Measurements from ENCODE around the gene PRKCSH. TPM values are rescaled to one million over a fixed set of nuclear protein-coding genes. Genes with fewer than 3 reads are reported as not detected.

PRKCSH gene
- total and polyA plus RNA-seq, 2 donors (not counting 1 experiment from before 2014, with no cell fraction given): 259 to 402 TPM

- H3K27me3 Mint-ChIP-seq: no peaks in the 10 kb centered on the region
- Histone ChIP-seq H3K4me1 (ENCODE audit: control insufficient read depth in 2 of 2, insufficient read depth in 2 of 2, low read length in 2 of 2) (peaks cover 27 to 40% of the 10 kb centered on the region in 2 donors), H4K20me1 (ENCODE audit: control insufficient read depth, insufficient read depth, low read length, poor library complexity, severe bottlenecking) (peaks cover 19% of the 10 kb centered on the region), H3K27me3 (replicated peaks in 1 of 4; ENCODE audit: control extremely low read depth in 1 of 4, control insufficient read depth in 3 of 4, insufficient read depth in 4 of 4, low read length in 3 of 4) (no peaks in the 10 kb centered on the region), H2AFZ (ENCODE audit: insufficient read depth, low read depth, low read length, poor library complexity, severe bottlenecking) (no peak overlapping the region), H3K4me2 (replicated peaks; ENCODE audit: low read depth, low read length, poor library complexity, severe bottlenecking) (peak overlapping the region; percentile 51), H3K79me2 (ENCODE audit: control insufficient read depth, insufficient read depth, low read length) (peaks cover 33% of the 10 kb centered on the region), H3K9me3 (ENCODE audit: control extremely low read depth in 1 of 3, control insufficient read depth in 2 of 3, insufficient read depth in 1 of 3, low read length in 2 of 3) (peaks cover 0 to 2% (median 0%) of the 10 kb centered on the region in 3 donors), H3K27ac (ENCODE audit: low read length in 2 of 2) (peak overlapping the region; percentile 87 to 88), H3K36me3 (replicated peaks in 1 of 2; ENCODE audit: control extremely low read depth in 1 of 2, control insufficient read depth in 1 of 2, extremely low read depth in 1 of 2, insufficient read depth in 2 of 2, low read length in 1 of 2) (peaks cover 0 to 50% of the 10 kb centered on the region in 2 experiments), H3K4me3 (ENCODE audit: control extremely low read depth in 1 of 5, extremely low read depth in 1 of 5, insufficient read depth in 1 of 5, low read depth in 2 of 5, low read length in 4 of 5) (no peak overlapping the region), H3K9ac (ENCODE audit: low read length) (no peak overlapping the region)
- ATAC-seq (ENCODE audit: low read depth): peak; percentile 11
- peak overlapping the region; percentile 78 for H3K4me3 Mint-ChIP-seq
- DNase-seq: peak; percentile 90
- peak overlapping the region; percentile 89 for H3K27ac Mint-ChIP-seq
- POLR2A ChIA-PET: interaction anchor here (0.7 kb wide), 1 partner anchor 178 kb away, joined by 3 read pairs; no protein-coding TSS in a partner anchor
- no peak for TF ChIP-seq CTCF (IDR thresholded peaks at IDR 0.05)
- TF ChIP-seq EZH2 (IDR thresholded peaks at IDR 0.05; ENCODE audit: borderline replicate concordance, insufficient read depth, low read depth, low read length, poor library complexity, severe bottlenecking): no peak
- CTCF ChIA-PET: interaction anchor here (1.0 kb wide), 1 partner anchor 57 kb away, joined by 5 read pairs; no protein-coding TSS in a partner anchor
- H3K4me1 Mint-ChIP-seq: peaks cover 33% of the 10 kb centered on the region
- intact Hi-C loops (cut with micrococcal nuclease): loop anchor here (5.0 kb wide), 1 partner anchor 144 kb away; no protein-coding TSS in a partner anchor
- 2% methylated on average over 5 of the region's 9 CpGs for WGBS (ENCODE audit: insufficient coverage)
- no peaks in the 10 kb centered on the region for H3K9me3 Mint-ChIP-seq (ENCODE audit: insufficient read depth)
Measured at GRCh38 chr19:11437955-11438354, 2.5 kb downstream of the PRKCSH start.

- no peaks in the 10 kb centered on the region for H3K9me3 ChIP-seq (ENCODE audit: control extremely low read depth in 1 of 3, control insufficient read depth in 2 of 3, insufficient read depth in 1 of 3, low read length in 2 of 3)
- DNase-seq (no peak), ATAC-seq (ENCODE audit: low read depth) (no peak)
- peaks cover 0 to 83% of the 10 kb centered on the region in 2 experiments for H3K36me3 ChIP-seq (replicated peaks in 1 of 2; ENCODE audit: control extremely low read depth in 1 of 2, control insufficient read depth in 1 of 2, extremely low read depth in 1 of 2, insufficient read depth in 2 of 2, low read length in 1 of 2)
- H3K79me2 ChIP-seq (ENCODE audit: control insufficient read depth, insufficient read depth, low read length): peaks cover 15% of the 10 kb centered on the region
- Mint-ChIP-seq H3K27ac (no peak overlapping the region), H3K4me3 (no peak overlapping the region), H3K27me3 (no peaks in the 10 kb centered on the region), H3K4me1 (peaks cover 4% of the 10 kb centered on the region), H3K9me3 (ENCODE audit: insufficient read depth) (no peaks in the 10 kb centered on the region)
- no peaks in the 10 kb centered on the region for H3K4me1 ChIP-seq (ENCODE audit: control insufficient read depth in 2 of 2, insufficient read depth in 2 of 2, low read length in 2 of 2)
- no peak overlapping the region for H3K4me3 ChIP-seq (ENCODE audit: control extremely low read depth in 1 of 5, extremely low read depth in 1 of 5, insufficient read depth in 1 of 5, low read depth in 2 of 5, low read length in 4 of 5)
- intact Hi-C loops (cut with micrococcal nuclease): no loop called here
- no peaks in the 10 kb centered on the region for H3K27me3 ChIP-seq (replicated peaks in 1 of 4; ENCODE audit: control extremely low read depth in 1 of 4, control insufficient read depth in 3 of 4, insufficient read depth in 4 of 4, low read length in 3 of 4)
- 94% methylated on average over 5 of the region's 5 CpGs for WGBS (ENCODE audit: insufficient coverage)
- TF ChIP-seq CTCF (IDR thresholded peaks at IDR 0.05) (no peak), EZH2 (IDR thresholded peaks at IDR 0.05; ENCODE audit: borderline replicate concordance, insufficient read depth, low read depth, low read length, poor library complexity, severe bottlenecking) (no peak)
- no peak overlapping the region for H3K27ac ChIP-seq (ENCODE audit: low read length in 2 of 2)
- ChIA-PET POLR2A (no interaction called here), CTCF (interaction anchor here (0.9 to 3.8 kb wide), 5 partner anchors 8 to 200 kb away, joined by 3 to 9 read pairs (median 5); partner anchors contain the start of genes ODAD3 and PRKCSH)
- no peak overlapping the region for H3K4me2 ChIP-seq (replicated peaks; ENCODE audit: low read depth, low read length, poor library complexity, severe bottlenecking)
- H2AFZ ChIP-seq (ENCODE audit: insufficient read depth, low read depth, low read length, poor library complexity, severe bottlenecking): no peak overlapping the region
- no peak overlapping the region for H3K9ac ChIP-seq (ENCODE audit: low read length)
- peaks cover 60% of the 10 kb centered on the region for H4K20me1 ChIP-seq (ENCODE audit: control insufficient read depth, insufficient read depth, low read length, poor library complexity, severe bottlenecking)
Measured at GRCh38 chr19:11444059-11444458, 8.6 kb downstream of the PRKCSH start.
